ENCODE results near the gene C1QTNF6. TPM values are rescaled to one million over a fixed set of nuclear protein-coding genes. Genes with fewer than 3 reads are reported as not detected.

The C1QTNF6 gene
- total and polyA plus RNA-seq, 2 of the 4 experiments (the other 2 are of a cell fraction): 1.1 to 10.9 TPM

DNA sequence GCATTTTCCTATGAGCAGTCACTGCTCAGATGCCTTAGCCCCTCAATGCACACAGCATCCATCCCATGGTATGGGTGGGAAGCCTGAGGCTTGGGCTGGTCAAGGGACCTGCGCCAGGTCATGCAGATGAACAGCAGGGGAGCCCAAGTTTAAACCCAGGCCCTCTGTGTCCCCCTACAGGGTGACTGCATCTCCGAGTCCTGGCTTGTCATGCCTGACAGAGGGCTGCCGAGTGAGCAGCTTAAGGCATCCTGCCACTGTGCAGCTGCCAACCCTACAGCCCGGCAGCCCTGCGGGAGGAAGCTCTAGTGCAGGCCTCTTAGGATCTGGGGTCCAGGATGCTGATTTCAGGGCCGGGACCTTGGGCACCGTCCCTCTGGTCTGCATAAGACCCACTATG is 48.3 kb downstream of the C1QTNF6 start:
- intact Hi-C loops (cut with micrococcal nuclease) (no loop called here), dilution Hi-C loops (cut with HindIII; ENCODE audit: low sequenced_read_pairs, unreplicated experiment) (no loop called here), in situ Hi-C loops (cut with MboI; ENCODE audit: low sequenced_read_pairs) (no loop called here)
- no peak overlapping the region for H3K4ac ChIP-seq (ENCODE audit: low read depth, low read length)
- H3K9me3 ChIP-seq (ENCODE audit: control insufficient read depth, insufficient read depth, low read length): no peaks in the 10 kb centered on the region
- no peak overlapping the region for H2AK5ac ChIP-seq (ENCODE audit: low read depth, low read length)
- H3K56ac ChIP-seq (ENCODE audit: extremely low read depth, insufficient read depth, low read length): no peak overlapping the region
- no peaks in the 10 kb centered on the region for H3K9me1 ChIP-seq (ENCODE audit: insufficient read depth, low read length)
- BruUV-seq (replicated peaks): no TSS peak
- H4K5ac ChIP-seq (ENCODE audit: low read depth, low read length): no peak overlapping the region
- no peak overlapping the region for H3K14ac ChIP-seq (replicated peaks; ENCODE audit: low read depth, low read length)
- H4K8ac ChIP-seq (ENCODE audit: low read depth in 2 of 2, low read length in 2 of 2): no peak overlapping the region
- DNase-seq: no peak
- no peaks in the 10 kb centered on the region for H3K79me1 ChIP-seq (ENCODE audit: low read depth in 1 of 2, low read length in 2 of 2)
- no peak for ATAC-seq (ENCODE audit: low read depth)
- no peak overlapping the region for H2AFZ ChIP-seq (replicated peaks; ENCODE audit: low read length, poor library complexity)
- no peak overlapping the region for H2BK5ac ChIP-seq (ENCODE audit: low read depth, low read length, poor library complexity, severe bottlenecking)
- no peak overlapping the region for H3K4me3 ChIP-seq (ENCODE audit: insufficient read depth, low read depth, low read length)
- no peak overlapping the region for H3K9ac ChIP-seq (ENCODE audit: low read depth, low read length)
- no peaks in the 10 kb centered on the region for H3K36me3 ChIP-seq (ENCODE audit: control insufficient read depth, insufficient read depth, low read length)
- H2BK20ac ChIP-seq (ENCODE audit: low read depth, low read length): no peak overlapping the region
- POLR2A ChIA-PET (ENCODE audit: unreplicated experiment): no interaction called here
- no peak overlapping the region for H3K18ac ChIP-seq (ENCODE audit: low read depth, low read length)
- no peaks in the 10 kb centered on the region for H3K4me1 ChIP-seq (ENCODE audit: control insufficient read depth, insufficient read depth, low read length)
- CTCF ChIA-PET: no interaction called here
- TF ChIP-seq POLR2A (IDR thresholded peaks at IDR 0.05; ENCODE audit: low read depth, low read length) (no peak), NFE2L2 (IDR thresholded peaks at IDR 0.05; ENCODE audit: low read depth, low read length) (no peak)
- TF ChIP-seq, protein P1, sequence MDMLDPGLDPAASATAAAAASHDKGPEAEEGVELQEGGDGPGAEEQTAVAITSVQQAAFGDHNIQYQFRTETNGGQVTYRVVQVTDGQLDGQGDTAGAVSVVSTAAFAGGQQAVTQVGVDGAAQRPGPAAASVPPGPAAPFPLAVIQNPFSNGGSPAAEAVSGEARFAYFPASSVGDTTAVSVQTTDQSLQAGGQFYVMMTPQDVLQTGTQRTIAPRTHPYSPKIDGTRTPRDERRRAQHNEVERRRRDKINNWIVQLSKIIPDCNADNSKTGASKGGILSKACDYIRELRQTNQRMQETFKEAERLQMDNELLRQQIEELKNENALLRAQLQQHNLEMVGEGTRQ (IDR thresholded peaks at IDR 0.05; ENCODE audit: low read depth, low read length): no peak
- no peak overlapping the region for H3K27ac ChIP-seq (ENCODE audit: insufficient read depth, low read length)
- H2AK9ac ChIP-seq (replicated peaks; ENCODE audit: low read depth, low read length, poor library complexity): no peak overlapping the region
- H2BK15ac ChIP-seq (ENCODE audit: low read depth, low read length): no peak overlapping the region
- no peaks in the 10 kb centered on the region for H4K20me1 ChIP-seq (ENCODE audit: insufficient read depth, low read length)
- no peak overlapping the region for H4K91ac ChIP-seq (ENCODE audit: insufficient read depth, low read depth, low read length)
- H3K27me3 ChIP-seq (ENCODE audit: control insufficient read depth, insufficient read depth, low read length): peaks cover 32% of the 10 kb centered on the region
- H3K4me2 ChIP-seq (ENCODE audit: low read depth, low read length): no peak overlapping the region
- H2BK120ac ChIP-seq (ENCODE audit: low read depth, low read length): no peak overlapping the region
- 43% methylated on average over 1 of the region's 7 CpGs; no CpG with 5 or more reads in 1 of the 2 experiments for WGBS, 2 experiments (ENCODE audit: extremely low coverage in 2 of 2, insufficient read length in 1 of 2)
- no peak overlapping the region for H3K23ac ChIP-seq (ENCODE audit: low read depth, low read length)
